Activated T-cell treated with anti-CD3 and anti-CD28 coated beads, Interleukin-2, amount 50 U/mL, for 48 hours (primary cell): ENCODE data around the gene IPO13.

Experiments
- DNase-seq, 2 experiments: peaks; one replicate each; pipeline ENCODE4 v3.0.0-alpha.2; 2020

IPO13 gene

GRCh38 chr1:43991476-43992231 is 44.9 kb downstream of the IPO13 start, which contains the start of gene CCDC24:
Gene CCDC24 (plus strand): TSS chr1:43991599. CDS start chr1:43991879, 280 bp downstream.
- peak; percentile 84 to 88 for DNase-seq

GRCh38 chr1:43992232-43992995 is 45.7 kb downstream of the IPO13 start:
- no peak for DNase-seq

GRCh38 chr1:43993206-43993914 is 46.6 kb downstream of the IPO13 start:
- DNase-seq = no peak

GRCh38 chr1:43994071-43994470 is 47.3 kb downstream of the IPO13 start:
- no peak for DNase-seq

GRCh38 chr1:43994794-43995790 is 48.3 kb downstream of the IPO13 start:
- no peak for DNase-seq

GRCh38 chr1:43995984-43996732 is 49.4 kb downstream of the IPO13 start:
- DNase-seq = no peak

- no peak for DNase-seq
These were observed 50.0 kb downstream of the IPO13 start for GRCh38 chr1:43996733-43997115.

- DNase-seq = no peak
These were observed 50.7 kb downstream of the IPO13 start for GRCh38 chr1:43997295-43997999.

GRCh38 chr1:43998000-43998378 is 51.2 kb downstream of the IPO13 start:
- DNase-seq = no peak

GRCh38 chr1:43999455-43999854 is 52.7 kb downstream of the IPO13 start:
- no peak for DNase-seq

GRCh38 chr1:44000122-44000665 is 53.4 kb downstream of the IPO13 start:
- no peak for DNase-seq

- DNase-seq = no peak
These were observed 55.4 kb downstream of the IPO13 start for GRCh38 chr1:44002165-44002564.

- no peak for DNase-seq
These were observed 55.9 kb downstream of the IPO13 start for GRCh38 chr1:44002606-44003157.

GRCh38 chr1:44008259-44008658 is 61.5 kb downstream of the IPO13 start:
- DNase-seq = no peak

- no peak for DNase-seq
These were observed 64.3 kb downstream of the IPO13 start for GRCh38 chr1:44010935-44011471.

- DNase-seq = no peak
These were observed 65.7 kb downstream of the IPO13 start for GRCh38 chr1:44012404-44012803.

GRCh38 chr1:44012941-44013609 is 66.3 kb downstream of the IPO13 start:
- no peak for DNase-seq

GRCh38 chr1:44013949-44014348 is 67.2 kb downstream of the IPO13 start:
- DNase-seq = no peak

GRCh38 chr1:44014365-44015104 is 67.8 kb downstream of the IPO13 start:
- no peak for DNase-seq
